D341Med (cell line): ENCODE data around the gene CHST6.
"Not testable (repeated sequence)": the region's sequence is repeated elsewhere in the genome, so short reads cannot be mapped to it uniquely, and the experiment has no call there.

Source experiments
- DNase-seq: peaks from one replicate; pipeline ENCODE4 v3.0.0; 2012; ENCODE audit warnings: low spot score

The CHST6 gene

GRCh38 chr16:75475420-75475847 lies 19.8 kb downstream of the CHST6 start:
- DNase-seq, result no peak

GRCh38 chr16:75472908-75473877 lies 22.0 kb downstream of the CHST6 start:
- DNase-seq, result no peak

GRCh38 chr16:75471723-75472633 lies 23.3 kb downstream of the CHST6 start:
- peak; percentile 80 for DNase-seq

- no peak for DNase-seq
Observed at GRCh38 chr16:75466760-75467159, 28.5 kb downstream of the CHST6 start.

- peak; percentile 96 for DNase-seq
Observed at GRCh38 chr16:75464122-75464918, 30.9 kb downstream of the CHST6 start, which contains the start of gene TMEM170A. TMEM170A (minus strand) TSS chr16:75464689; CDS start chr16:75464600, 89 bp downstream.

GRCh38 chr16:75463389-75464121 lies 31.7 kb downstream of the CHST6 start:
- DNase-seq, result peak; percentile 78

GRCh38 chr16:75462806-75463205 lies 32.4 kb downstream of the CHST6 start:
- DNase-seq, result no peak

GRCh38 chr16:75461575-75461974 lies 33.7 kb downstream of the CHST6 start:
- no peak for DNase-seq

- no peak for DNase-seq
Observed at GRCh38 chr16:75460446-75460845, 34.8 kb downstream of the CHST6 start.

GRCh38 chr16:75459691-75460090 lies 35.5 kb downstream of the CHST6 start:
- DNase-seq, result no peak

- DNase-seq, result no peak
Observed at GRCh38 chr16:75458439-75458838, 36.8 kb downstream of the CHST6 start.

GRCh38 chr16:75458029-75458428 lies 37.2 kb downstream of the CHST6 start:
- DNase-seq, result no peak

GRCh38 chr16:75457485-75458021 lies 37.7 kb downstream of the CHST6 start:
- no peak for DNase-seq

- no peak for DNase-seq
Observed at GRCh38 chr16:75456971-75457370, 38.3 kb downstream of the CHST6 start.

GRCh38 chr16:75456486-75456885 lies 38.8 kb downstream of the CHST6 start:
- not testable (repeated sequence) for DNase-seq

- DNase-seq, result peak; percentile 54
Observed at GRCh38 chr16:75455677-75456076, 39.6 kb downstream of the CHST6 start.

- no peak for DNase-seq
Observed at GRCh38 chr16:75452464-75453190, 42.6 kb downstream of the CHST6 start.

- no peak for DNase-seq
Observed at GRCh38 chr16:75446416-75446815, 48.8 kb downstream of the CHST6 start.

GRCh38 chr16:75445298-75445697 lies 49.9 kb downstream of the CHST6 start:
- no peak for DNase-seq

GRCh38 chr16:75443298-75443697 lies 51.9 kb downstream of the CHST6 start:
- no peak for DNase-seq
